K562 (cell line): ENCODE results near the gene DNAJB6. TPM values are rescaled to one million over a fixed set of nuclear protein-coding genes. Genes with fewer than 3 reads are reported as not detected.

Source experiments
- ATAC-seq: fragments of 200-7000 bp; cut with Tn5 transposase; 3 replicates; pipeline ENCODE4 v1.9.1; 2020; ENCODE audit warnings: moderate library complexity
- BruUV-seq: library from RNA; stranded (reverse); fragments of 400-500 nt; replicated peaks from 2 replicates; lab custom pipeline; 2021; lab: Mats Ljungman, UMichigan
- CTCF ChIA-PET: fragments of 300-600 bp; formaldehyde crosslinking; extraction: SDS; loops from one replicate; lab custom pipeline; 2021; ENCODE audit warnings: low intra/inter-chr PET ratio; lab: Yijun Ruan, JAX
- POLR2A ChIA-PET: fragments of 300-600, 350-650 bp; sonication (Branson Sonifier 250); formaldehyde crosslinking; extraction: SDS; loops from one replicate; lab custom pipeline; 2021; ENCODE audit warnings: antibody characterized with exemption, inconsistent platforms; lab: Yijun Ruan, JAX
- DNase-seq, 4 experiments: peaks; one replicate each; pipeline versions ENCODE4 v3.0.0 to v3.0.0-alpha.2; 2011 to 2018; ENCODE audit warnings: low spot score in 3 of 4, mixed read lengths in 3 of 4; ENCODE audit errors: extremely low read depth in 1 of 4
- FAIRE-seq: peaks from 2 replicates; lab custom pipeline; 2011; peaks lifted over from hg19 to GRCh38; lab: Jason Lieb, UNC
- H2AFZ ChIP-seq: 2 replicates; pipeline ENCODE4 v1.6.0; 2011; ENCODE audit warnings: low read depth, low read length, control low read depth, inconsistent platforms
- H3K27ac ChIP-seq: fragments of 200-600 bp; 3 replicates; pipeline ENCODE4 v1.8.0; 2011; ENCODE audit warnings: low read depth, mild to moderate bottlenecking, control low read depth, inconsistent platforms, low read length, moderate library complexity, mixed read lengths; ENCODE audit errors: extremely low read depth
- H3K27me3 ChIP-seq, 2 experiments: fragments of 300-600 bp in 1 of 2; 2 replicates in 1 of 2; 3 replicates in 1 of 2; pipeline versions ENCODE4 v1.6.0 to v1.8.0; 2011; ENCODE audit warnings: inconsistent platforms in 2 of 2, low read length in 2 of 2, mild to moderate bottlenecking in 1 of 2, mixed read lengths in 1 of 2, moderate library complexity in 1 of 2; ENCODE audit not compliant: control insufficient read depth in 2 of 2, insufficient read depth in 2 of 2
- H3K36me3 ChIP-seq: fragments of 300-600 bp; 3 replicates; pipeline ENCODE4 v1.8.0; 2011; ENCODE audit warnings: mild to moderate bottlenecking, low read length, inconsistent platforms; ENCODE audit not compliant: control insufficient read depth, insufficient read depth
- H3K4me1 ChIP-seq, 2 experiments: fragments of 200-600 bp in 1 of 2; replicated peaks in 1 of 2; 2 replicates in 1 of 2; 3 replicates in 1 of 2; pipeline versions ENCODE4 v1.5.1 to v1.8.0; 2011; ENCODE audit warnings: inconsistent platforms in 2 of 2, low read length in 2 of 2, mild to moderate bottlenecking in 1 of 2, mixed read lengths in 1 of 2, moderate library complexity in 1 of 2; ENCODE audit not compliant: control insufficient read depth in 2 of 2, insufficient read depth in 2 of 2
- H3K4me2 ChIP-seq: 2 replicates; pipeline ENCODE4 v1.6.1; 2011; ENCODE audit warnings: low read length, control low read depth, inconsistent platforms, mixed read lengths; ENCODE audit not compliant: insufficient read depth
- H3K4me3 ChIP-seq: fragments of 200-600 bp; sonication (generic), shearing (Covaris generic); 2 replicates; pipeline ENCODE4 v1.5.1; 2016; ENCODE audit warnings: control low read depth, inconsistent platforms
- H3K79me2 ChIP-seq: fragments of 200-600 bp; 3 replicates; pipeline ENCODE4 v1.8.0; 2011; ENCODE audit warnings: low read length, inconsistent platforms; ENCODE audit not compliant: control insufficient read depth, insufficient read depth
- H3K9ac ChIP-seq, 2 experiments: 2 replicates each; pipeline versions ENCODE4 v1.6.0 to v1.6.1; 2011; ENCODE audit warnings: low read depth in 2 of 2, low read length in 2 of 2, control low read depth in 1 of 2, inconsistent platforms in 1 of 2, mild to moderate bottlenecking in 1 of 2, mixed read lengths in 1 of 2; ENCODE audit not compliant: insufficient read depth in 1 of 2
- H3K9me1 ChIP-seq: one replicate; pipeline ENCODE4 v1.6.0; 2011; ENCODE audit warnings: inconsistent platforms, mild to moderate bottlenecking, low read length, moderate library complexity; ENCODE audit not compliant: control insufficient read depth, insufficient read depth
- H3K9me3 ChIP-seq: replicated peaks from 2 replicates; pipeline ENCODE4 v1.5.1; 2011; ENCODE audit warnings: low read depth, low read length, inconsistent platforms; ENCODE audit not compliant: control insufficient read depth, insufficient read depth
- H4K20me1 ChIP-seq: replicated peaks from 2 replicates; pipeline ENCODE4 v1.6.1; 2011; ENCODE audit warnings: low read length, inconsistent platforms, mixed read lengths; ENCODE audit not compliant: control insufficient read depth, insufficient read depth
- MNT ChIP-seq, 2 experiments: fragments of 450-650 bp; conservative IDR thresholded peaks; 2 replicates each; pipeline ENCODE4 v1.6.1; 2017; ENCODE audit warnings: mild to moderate bottlenecking in 2 of 2, moderate library complexity in 2 of 2
- MYC ChIP-seq, 2 experiments: fragments of 250-450 bp in 1 of 2; sonication (Bioruptor Pico) in 1 of 2; IDR thresholded peaks; 2 replicates each; pipeline versions ENCODE4 v1.5.1 to v1.6.1; 2012 to 2021; ENCODE audit warnings: low read depth in 2 of 2, borderline replicate concordance in 1 of 2, improper control_type of control experiment in 1 of 2, low read length in 1 of 2, mild to moderate bottlenecking in 1 of 2, moderate library complexity in 1 of 2
- POLR2G ChIP-seq: fragments of 200-400 bp; formaldehyde crosslinking; IDR thresholded peaks from 2 replicates; pipeline ENCODE4 v1.6.1; 2017; ENCODE audit warnings: low read depth, mild to moderate bottlenecking, antibody characterized with exemption, low read length, moderate library complexity
- RBM15 ChIP-seq: fragments of 200-400 bp; formaldehyde crosslinking; IDR thresholded peaks from 2 replicates; pipeline ENCODE4 v1.6.1; 2018; ENCODE audit warnings: mild to moderate bottlenecking, low read length, moderate library complexity; ENCODE audit not compliant: insufficient read depth
- WGBS: fragments of 100-300 bp; shearing (Covaris generic); methylation state at CpG from one replicate; pipeline ENCODE4 v1.1.6; 2016; ENCODE audit warnings: low coverage, mixed read lengths; ENCODE audit not compliant: insufficient coverage; ENCODE audit errors: missing lambda C conversion rate; 5-methylcytosine and 5-hydroxymethylcytosine counted together
- in situ Hi-C: fragments of 300-500 bp; cut with MboI; formaldehyde crosslinking; loops from 4 replicates; pipeline ENCODE4 v1.15.0; 2018; ENCODE audit warnings: inconsistent platforms, mixed read lengths
- intact Hi-C: fragments of 100-400 bp; cut with micrococcal nuclease; formaldehyde crosslinking; loops from 2 replicates; pipeline ENCODE4 v1.14.2; 2022
- polyA plus RNA-seq, 8 experiments: library from polyadenylated mRNA; depleted of rRNA in 4 of 8; stranded (reverse) in 5 of 8; unstranded in 3 of 8; fragments of >200 nt; fragmentation: Nextera tagmentation in 2 of 8; fragmentation: Illumina TruSeq in 1 of 8; extraction: Ambion mirVana in 2 of 8; extraction: Trizol in 1 of 8; gene quantifications; 2 replicates each; pipeline versions ENCODE4 v1.2.1 to v1.2.3, GENCODE V29; 2011 to 2014; ENCODE audit warnings: inconsistent platforms in 1 of 8, missing spikeins in 1 of 8
- total RNA-seq, 7 experiments: library from RNA; depleted of rRNA in 6 of 7; stranded (reverse); fragments of >200 nt in 6 of 7; fragmentation: Illumina TruSeq in 2 of 7; extraction: Trizol in 2 of 7; gene quantifications; 2 replicates each; pipeline versions ENCODE4 v1.2.1 to v1.2.3, GENCODE V29; 2011 to 2021; ENCODE audit warnings: low replicate concordance in 1 of 7

DNAJB6 gene
- total and polyA plus RNA-seq, 9 of the 15 experiments (the other 6 are each of a cell fraction or from before 2014, with no cell fraction given): 84.5 to 158 (median 135) TPM

GRCh38 chr7:157410831-157411556 is 74.2 kb downstream of the DNAJB6 start:
- intact Hi-C loops: no loop called here
- WGBS: 94% methylated on average over 24 of the region's 33 CpGs
- no peak overlapping the region for H3K27ac ChIP-seq
- in situ Hi-C loops: no loop called here
- ATAC-seq (no peak; the same call in 2 of the 3 replicates), FAIRE-seq (no peak)
- TF ChIP-seq RBM15 (no peak), POLR2G (peak; percentile 35; the same call in 1 of the 2 replicates), MNT (conservative IDR thresholded peaks at IDR 0.05) (no peak), MYC (IDR thresholded peaks at IDR 0.05; ENCODE audit: low read depth, low read length) (no peak), MYC (CRISPR knock-in tag; IDR thresholded peaks at IDR 0.05; ENCODE audit: borderline replicate concordance, low read depth) (no peak)
- TF ChIP-seq, all 486 proteins: peak for 1
- CTCF ChIA-PET: no interaction called here
- peaks cover 3% of the 10 kb centered on the region; the same call in 1 of the 3 replicates for H3K79me2 ChIP-seq
- POLR2A ChIA-PET: no interaction called here
- peaks cover 54% of the 10 kb centered on the region for H3K36me3 ChIP-seq
- BruUV-seq: no TSS peak
- H2AFZ ChIP-seq: 0 out of 2 replicates have a peak overlapping the region, but pooled peaks have one; percentile 11
- H3K27me3 ChIP-seq: no peaks in the 10 kb centered on the region
- H3K4me3 ChIP-seq: no peak overlapping the region
- H3K9me3 ChIP-seq: no peaks in the 10 kb centered on the region
- no peaks in the 10 kb centered on the region for H3K9me1 ChIP-seq
- no peak overlapping the region for H3K4me2 ChIP-seq
- peaks cover 3 to 72% of the 10 kb centered on the region in 2 experiments; a peak in 4 of 5 replicates for H3K4me1 ChIP-seq
- H3K9ac ChIP-seq: peak overlapping the region in 1 of 2 experiments; percentile 75; a peak in 2 of 4 replicates
- no peak for DNase-seq
- no peaks in the 10 kb centered on the region for H4K20me1 ChIP-seq
